ENCODE data around the gene CSF3R.

CSF3R gene

DNA sequence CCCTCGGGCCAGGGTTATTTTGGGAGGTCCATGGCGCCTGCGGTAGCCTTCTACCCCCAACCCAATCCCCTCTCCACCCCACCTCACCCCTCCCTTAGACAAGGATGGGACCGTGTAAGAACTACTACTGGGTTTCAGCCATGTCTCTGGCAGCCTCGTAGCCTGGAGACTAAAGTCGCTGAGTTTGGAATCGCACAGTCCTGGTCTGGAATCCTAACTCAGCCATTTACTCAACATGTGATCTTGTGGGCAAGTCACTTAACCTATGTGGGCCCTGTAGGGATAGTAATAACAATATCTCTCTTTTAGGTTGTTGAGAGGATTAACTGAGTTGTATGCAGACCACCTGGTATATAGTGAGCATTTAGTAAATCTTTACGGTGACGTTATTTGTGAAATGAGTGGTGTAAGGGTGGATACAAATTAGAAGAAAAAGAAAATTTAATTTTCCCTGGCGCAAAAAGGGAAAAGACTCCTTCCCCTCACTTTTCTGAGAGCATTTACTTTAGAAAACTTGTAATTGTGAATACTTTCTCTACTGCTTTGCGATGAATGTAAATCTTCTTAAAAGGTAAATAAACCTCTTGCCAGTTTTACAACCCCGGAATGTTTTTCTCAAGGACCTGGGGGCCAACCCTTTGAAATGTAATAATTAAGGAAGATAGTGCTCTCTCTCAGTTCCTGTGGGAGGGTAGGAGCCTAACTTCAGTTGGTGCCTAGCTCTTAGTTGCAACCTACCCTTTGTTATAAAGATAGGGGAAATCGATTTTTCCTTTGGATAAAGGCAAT is 17.9 kb downstream of the CSF3R start:
- Histone ChIP-seq H3K4me1 (ENCODE audit: control insufficient read depth, insufficient read depth, low read length) (peaks cover 17% of the 10 kb centered on the region), H3K36me3 (ENCODE audit: insufficient read depth, low read length) (peaks cover 25% of the 10 kb centered on the region), H3K4me2 (ENCODE audit: low read length) (peak overlapping the region; percentile 97), H3K9me3 (replicated peaks; ENCODE audit: low read length) (no peaks in the 10 kb centered on the region), H3K27me3 (ENCODE audit: control insufficient read depth, insufficient read depth, low read length) (no peaks in the 10 kb centered on the region), H3K4me3 (ENCODE audit: low read length) (peak overlapping the region; percentile 84), H3K9ac (ENCODE audit: low read depth, low read length) (peak overlapping the region; percentile 85)

DNA sequence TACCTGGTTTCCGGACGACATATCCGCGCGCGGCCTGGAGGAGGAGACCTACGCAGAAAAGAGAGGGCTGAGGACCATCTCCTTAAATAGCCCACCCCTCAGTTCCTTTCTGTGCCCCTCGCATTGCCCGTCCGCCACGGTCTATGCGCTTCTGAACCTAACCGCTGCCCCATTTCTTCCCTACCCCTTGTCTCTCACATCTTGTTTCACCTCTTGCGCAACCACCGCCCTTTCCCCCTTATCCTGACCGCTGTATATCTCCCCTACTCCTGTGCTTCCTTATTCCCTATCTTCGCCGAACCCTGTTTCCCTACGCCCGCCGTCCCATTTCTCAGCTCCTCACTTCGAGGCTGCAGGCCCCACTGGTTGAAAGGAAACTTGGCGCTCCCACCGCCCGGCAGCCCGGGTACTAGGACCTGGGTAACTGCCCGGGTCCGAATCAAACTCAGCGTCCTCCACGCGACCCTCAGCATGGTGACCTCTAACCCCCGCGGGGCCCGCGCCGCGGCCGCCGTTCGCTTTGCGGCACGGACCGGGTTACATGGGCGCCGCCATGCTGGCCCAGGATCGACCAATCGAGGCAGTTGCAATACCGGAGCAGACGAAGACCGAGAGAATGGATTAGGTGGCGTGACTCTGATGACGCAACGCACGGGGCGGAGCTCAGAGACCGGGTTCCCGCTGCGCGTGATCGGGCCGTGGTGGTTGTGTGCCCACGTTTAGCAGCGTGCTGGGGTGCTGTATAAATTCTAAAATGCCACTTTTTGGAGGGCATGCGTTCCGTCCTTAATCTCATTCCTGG is 18.7 kb downstream of the CSF3R start, which contains the start of gene MRPS15:
MRPS15 (minus strand) TSS at position 582 of the 802 bp plus-strand sequence; CDS start at position 473, 109 bp downstream.
- Histone ChIP-seq H3K4me3 (ENCODE audit: low read length) (peak within 1 kb of the TSS; percentile 84), H3K4me1 (ENCODE audit: control insufficient read depth, insufficient read depth, low read length) (peaks cover 17% of the 10 kb centered on the region), H3K27me3 (ENCODE audit: control insufficient read depth, insufficient read depth, low read length) (no peaks in the 10 kb centered on the region), H3K4me2 (ENCODE audit: low read length) (peak within 1 kb of the TSS; percentile 97), H3K9me3 (replicated peaks; ENCODE audit: low read length) (no peaks in the 10 kb centered on the region), H3K36me3 (ENCODE audit: insufficient read depth, low read length) (peaks cover 30% of the 10 kb centered on the region), H3K9ac (ENCODE audit: low read depth, low read length) (peak within 1 kb of the TSS; percentile 85)

DNA sequence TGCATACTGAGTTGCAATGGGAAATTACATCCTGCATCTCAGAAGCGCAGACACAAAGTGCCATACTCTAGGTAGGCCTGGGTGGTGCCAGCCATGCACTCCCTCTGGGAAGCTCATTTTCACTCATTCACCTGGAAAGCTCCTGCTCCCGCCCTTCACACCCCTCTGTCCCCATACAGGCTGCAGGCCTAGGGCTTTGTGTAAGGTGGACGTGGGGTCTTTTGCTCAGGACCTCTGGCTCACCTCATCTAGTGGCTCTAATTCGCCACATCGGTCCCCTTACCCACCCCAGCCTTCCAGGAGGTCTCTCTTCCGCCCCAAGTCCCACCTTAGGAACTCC is 19.3 kb downstream of the CSF3R start:
- Histone ChIP-seq H3K36me3 (ENCODE audit: insufficient read depth, low read length) (peaks cover 35% of the 10 kb centered on the region), H3K4me3 (ENCODE audit: low read length) (peak overlapping the region; percentile 84), H3K4me1 (ENCODE audit: control insufficient read depth, insufficient read depth, low read length) (peaks cover 17% of the 10 kb centered on the region), H3K27me3 (ENCODE audit: control insufficient read depth, insufficient read depth, low read length) (no peaks in the 10 kb centered on the region), H3K4me2 (ENCODE audit: low read length) (peak overlapping the region; percentile 97), H3K9me3 (replicated peaks; ENCODE audit: low read length) (no peaks in the 10 kb centered on the region), H3K9ac (ENCODE audit: low read depth, low read length) (peak overlapping the region; percentile 85)

DNA sequence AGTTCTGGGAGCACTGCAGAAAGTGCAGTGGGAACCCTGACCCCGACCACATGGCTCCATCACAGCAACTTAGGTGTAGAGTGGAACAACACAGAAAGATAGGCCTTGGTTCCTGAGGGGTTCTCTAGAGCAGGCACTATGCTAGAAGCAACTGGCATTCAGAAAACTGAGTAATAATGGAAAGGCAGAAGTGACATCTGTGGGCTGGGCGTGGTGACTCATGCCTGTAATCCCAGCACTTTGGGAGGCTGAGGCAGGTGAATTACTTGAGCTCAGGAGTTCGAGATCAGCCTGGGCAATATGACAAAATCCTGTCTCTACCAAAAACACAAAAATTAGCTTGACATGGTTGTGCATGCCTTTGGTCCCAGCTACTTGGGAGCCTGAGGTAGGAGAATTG is 23.8 kb downstream of the CSF3R start:
- no peaks in the 10 kb centered on the region for H3K9me3 ChIP-seq (replicated peaks; ENCODE audit: low read length)
- peaks cover 5% of the 10 kb centered on the region for H3K4me1 ChIP-seq (ENCODE audit: control insufficient read depth, insufficient read depth, low read length)
- no peak overlapping the region for H3K4me2 ChIP-seq (ENCODE audit: low read length)
- no peak overlapping the region for H3K4me3 ChIP-seq (ENCODE audit: low read length)
- peaks cover 71% of the 10 kb centered on the region for H3K36me3 ChIP-seq (ENCODE audit: insufficient read depth, low read length)
- no peak overlapping the region for H3K9ac ChIP-seq (ENCODE audit: low read depth, low read length)
- no peaks in the 10 kb centered on the region for H3K27me3 ChIP-seq (ENCODE audit: control insufficient read depth, insufficient read depth, low read length)

DNA sequence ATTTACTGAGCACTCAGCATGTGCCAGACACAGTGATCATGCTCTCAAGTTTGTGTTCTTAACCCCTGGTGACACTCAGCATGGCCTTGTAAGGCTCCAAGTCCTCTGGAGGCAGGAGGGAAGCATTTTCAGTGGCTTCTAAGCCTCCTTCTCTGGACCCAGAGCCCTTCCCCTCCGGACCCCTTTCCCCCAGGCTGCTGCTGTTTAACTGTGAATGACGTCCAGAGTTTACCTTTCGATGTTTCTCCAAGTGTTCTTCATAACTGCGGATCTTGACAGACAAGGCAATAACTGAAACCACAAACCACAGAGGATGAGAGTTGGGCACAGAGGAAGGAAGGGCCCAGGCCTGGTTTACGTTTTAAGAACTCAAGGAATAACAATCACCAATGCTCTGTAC is 25.0 kb downstream of the CSF3R start:
- no peaks in the 10 kb centered on the region for H3K9me3 ChIP-seq (replicated peaks; ENCODE audit: low read length)
- peaks cover 71% of the 10 kb centered on the region for H3K36me3 ChIP-seq (ENCODE audit: insufficient read depth, low read length)
- no peak overlapping the region for H3K9ac ChIP-seq (ENCODE audit: low read depth, low read length)
- H3K4me1 ChIP-seq (ENCODE audit: control insufficient read depth, insufficient read depth, low read length), result no peaks in the 10 kb centered on the region
- H3K4me2 ChIP-seq (ENCODE audit: low read length), result no peak overlapping the region
- no peak overlapping the region for H3K4me3 ChIP-seq (ENCODE audit: low read length)
- H3K27me3 ChIP-seq (ENCODE audit: control insufficient read depth, insufficient read depth, low read length), result no peaks in the 10 kb centered on the region

DNA sequence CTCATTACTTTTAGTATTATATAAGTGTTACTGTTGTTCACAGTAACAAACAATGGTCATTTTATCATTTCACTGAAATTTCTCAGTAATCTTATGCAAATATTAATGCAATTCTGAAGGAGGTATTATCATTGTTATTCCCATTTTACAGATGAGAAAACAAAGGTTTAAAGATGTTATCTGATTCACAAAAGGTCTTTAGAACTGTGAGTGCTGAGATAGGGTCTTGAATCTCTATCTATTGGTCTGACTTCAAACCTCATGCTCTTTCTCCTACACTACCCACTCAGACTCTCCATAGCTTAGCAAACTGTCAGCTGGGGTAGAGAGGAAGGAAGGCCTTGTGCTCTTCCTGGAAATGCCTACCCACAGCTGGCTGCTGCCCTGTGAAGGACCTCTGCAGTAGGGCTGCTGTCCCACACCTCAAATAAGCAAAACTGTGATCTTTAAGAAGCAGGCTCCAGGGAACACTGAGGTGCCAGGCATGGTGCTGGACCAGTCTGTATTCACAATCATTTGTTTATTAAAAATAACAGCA is 26.3 kb downstream of the CSF3R start:
- Histone ChIP-seq H3K9me3 (replicated peaks; ENCODE audit: low read length) (no peaks in the 10 kb centered on the region), H3K36me3 (ENCODE audit: insufficient read depth, low read length) (peaks cover 61% of the 10 kb centered on the region), H3K4me2 (ENCODE audit: low read length) (no peak overlapping the region), H3K4me3 (ENCODE audit: low read length) (no peak overlapping the region), H3K27me3 (ENCODE audit: control insufficient read depth, insufficient read depth, low read length) (no peaks in the 10 kb centered on the region), H3K9ac (ENCODE audit: low read depth, low read length) (no peak overlapping the region), H3K4me1 (ENCODE audit: control insufficient read depth, insufficient read depth, low read length) (no peaks in the 10 kb centered on the region)

DNA sequence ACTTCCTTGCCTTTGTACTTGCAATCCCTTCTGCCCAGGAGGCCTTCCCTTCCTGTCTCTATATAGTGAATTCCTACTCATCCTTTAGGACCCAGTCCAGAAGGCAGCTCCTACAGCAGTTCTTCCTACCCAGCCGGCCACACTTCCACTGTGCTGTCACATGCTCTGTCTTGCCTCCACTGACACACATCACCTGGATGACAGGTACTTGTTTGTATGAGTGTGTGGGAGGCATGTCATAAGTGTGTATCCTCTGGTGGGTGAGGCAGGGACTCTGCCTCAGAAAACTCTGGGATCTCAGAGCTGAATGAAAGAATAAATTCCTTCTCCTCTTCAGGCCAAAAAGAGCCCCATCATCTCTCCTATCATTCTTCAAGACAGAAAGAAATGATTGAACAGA is 27.3 kb downstream of the CSF3R start:
- H3K36me3 ChIP-seq (ENCODE audit: insufficient read depth, low read length), result peaks cover 50% of the 10 kb centered on the region

DNA sequence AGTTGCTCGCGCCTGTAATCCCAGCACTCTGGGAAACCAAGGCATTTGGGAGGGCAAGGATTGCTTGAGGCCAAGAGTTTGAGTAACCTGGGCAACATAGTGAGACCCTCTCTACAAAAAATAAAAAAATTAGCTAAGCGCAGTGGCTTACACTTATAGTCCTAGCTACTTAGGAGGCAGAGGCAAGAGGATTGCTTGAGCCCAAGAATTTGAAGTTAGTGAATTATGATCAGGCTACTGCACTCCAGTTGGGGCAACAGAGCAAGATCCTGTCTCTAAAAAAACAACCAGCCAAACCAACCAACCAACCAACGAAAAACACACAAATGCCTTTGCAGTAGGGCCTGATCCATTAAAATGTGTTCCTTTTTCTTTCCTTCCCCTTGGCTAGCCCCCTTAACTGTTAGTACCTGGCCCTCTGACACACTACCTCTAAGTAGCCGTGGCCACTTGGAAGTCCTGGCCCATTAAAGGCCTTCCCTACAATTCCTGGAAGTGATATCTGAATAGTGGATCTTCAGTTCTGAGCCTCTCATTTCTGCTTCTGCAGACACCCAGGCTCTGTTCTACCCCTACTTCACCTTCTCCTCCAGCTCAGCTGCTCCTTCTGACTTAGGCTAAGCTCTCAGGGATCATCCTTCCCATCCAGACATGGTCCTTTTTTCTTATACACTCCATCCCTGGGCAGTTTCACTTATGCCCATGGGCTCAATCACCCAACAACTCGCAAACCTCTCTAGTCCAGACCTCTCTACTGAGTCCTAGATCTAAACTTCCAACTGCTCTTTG is 28.9 kb downstream of the CSF3R start:
- Histone ChIP-seq H3K27me3 (ENCODE audit: control insufficient read depth, insufficient read depth, low read length) (no peaks in the 10 kb centered on the region), H3K9ac (ENCODE audit: low read depth, low read length) (no peak overlapping the region), H3K4me2 (ENCODE audit: low read length) (no peak overlapping the region), H3K4me1 (ENCODE audit: control insufficient read depth, insufficient read depth, low read length) (peaks cover 4% of the 10 kb centered on the region), H3K4me3 (ENCODE audit: low read length) (no peak overlapping the region), H3K36me3 (ENCODE audit: insufficient read depth, low read length) (peaks cover 41% of the 10 kb centered on the region), H3K9me3 (replicated peaks; ENCODE audit: low read length) (no peaks in the 10 kb centered on the region)

More for the DNA sequence above, 27.3 kb downstream of the CSF3R start:
- Histone ChIP-seq H3K27me3 (ENCODE audit: control insufficient read depth, insufficient read depth, low read length) (no peaks in the 10 kb centered on the region), H3K4me1 (ENCODE audit: control insufficient read depth, insufficient read depth, low read length) (peaks cover 4% of the 10 kb centered on the region), H3K9me3 (replicated peaks; ENCODE audit: low read length) (no peaks in the 10 kb centered on the region), H3K4me3 (ENCODE audit: low read length) (no peak overlapping the region), H3K4me2 (ENCODE audit: low read length) (no peak overlapping the region), H3K9ac (ENCODE audit: low read depth, low read length) (no peak overlapping the region)

DNA sequence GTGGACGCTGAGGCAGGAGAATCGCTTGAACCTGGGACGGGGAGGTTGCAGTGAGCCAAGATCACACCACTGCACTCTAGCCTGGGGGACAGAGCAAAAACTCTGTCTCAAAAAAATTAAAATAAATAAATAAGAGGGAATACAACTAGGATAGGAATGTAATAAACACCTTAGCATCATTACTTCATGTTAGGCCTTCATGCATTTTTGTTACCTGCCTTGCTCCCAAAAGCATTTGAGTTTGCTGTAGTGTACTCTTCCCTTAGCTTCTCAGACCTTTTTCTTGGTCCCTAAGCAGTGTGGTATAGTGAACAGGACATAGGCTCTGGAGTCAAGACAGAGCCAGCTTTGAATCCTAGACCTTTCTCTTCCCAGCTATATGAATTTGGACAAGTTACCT is 29.7 kb downstream of the CSF3R start:
- H3K4me1 ChIP-seq (ENCODE audit: control insufficient read depth, insufficient read depth, low read length), result peaks cover 4% of the 10 kb centered on the region
- H3K4me3 ChIP-seq (ENCODE audit: low read length), result no peak overlapping the region
- H3K9ac ChIP-seq (ENCODE audit: low read depth, low read length), result no peak overlapping the region
- H3K27me3 ChIP-seq (ENCODE audit: control insufficient read depth, insufficient read depth, low read length), result no peaks in the 10 kb centered on the region
- H3K36me3 ChIP-seq (ENCODE audit: insufficient read depth, low read length), result peaks cover 36% of the 10 kb centered on the region
- H3K4me2 ChIP-seq (ENCODE audit: low read length), result no peak overlapping the region
- no peaks in the 10 kb centered on the region for H3K9me3 ChIP-seq (replicated peaks; ENCODE audit: low read length)

DNA sequence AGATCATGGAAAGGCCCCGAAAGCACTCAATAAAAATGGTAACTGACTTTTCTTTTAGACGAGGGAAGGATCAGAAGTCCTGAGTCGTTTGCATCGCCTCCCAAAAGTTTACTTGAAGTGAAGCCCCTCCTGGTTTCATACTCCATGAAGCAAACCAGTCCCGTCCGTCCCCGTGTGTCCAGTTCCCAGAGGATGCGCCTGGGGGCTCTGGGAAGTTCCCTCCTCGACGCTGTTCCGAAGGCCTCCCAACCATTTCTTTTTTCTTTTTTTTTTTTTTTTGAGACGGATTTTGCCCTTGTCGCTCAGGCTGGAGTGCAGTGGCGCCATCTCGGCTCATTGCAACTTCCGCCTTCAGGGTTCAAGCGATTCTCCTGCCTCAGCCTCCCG is 31.8 kb downstream of the CSF3R start:
- peak overlapping the region; percentile 90 for H3K9ac ChIP-seq (ENCODE audit: low read depth, low read length)
- H3K4me1 ChIP-seq (ENCODE audit: control insufficient read depth, insufficient read depth, low read length), result peaks cover 4% of the 10 kb centered on the region

More for the DNA sequence above, 31.8 kb downstream of the CSF3R start:
- Histone ChIP-seq H3K4me2 (ENCODE audit: low read length) (peak overlapping the region; percentile 90), H3K36me3 (ENCODE audit: insufficient read depth, low read length) (peaks cover 19% of the 10 kb centered on the region), H3K27me3 (ENCODE audit: control insufficient read depth, insufficient read depth, low read length) (no peaks in the 10 kb centered on the region), H3K9me3 (replicated peaks; ENCODE audit: low read length) (no peaks in the 10 kb centered on the region), H3K4me3 (ENCODE audit: low read length) (peak overlapping the region; percentile 79)
